Epithelial cell of esophagus (primary cell): ENCODE data around the gene BACE1-AS.

ENCODE experiments used
- DNase-seq: peaks from one replicate; pipeline ENCODE4 v3.0.0; 2010; ENCODE audit warnings: low read depth
- H3K4me3 ChIP-seq: 2 replicates; pipeline ENCODE4 v1.5.1; 2011; ENCODE audit warnings: mild to moderate bottlenecking, low read length, control low read depth
- CTCF ChIP-seq: IDR thresholded peaks from 2 replicates; pipeline ENCODE4 v1.5.1; 2011; ENCODE audit warnings: low read depth, mild to moderate bottlenecking, low read length, control low read depth, inconsistent platforms; ENCODE audit not compliant: insufficient read depth; ENCODE audit errors: missing control alignments

Gene BACE1-AS

GRCh38 chr11:117335399-117335798 is 44.3 kb downstream of the BACE1-AS start:
- no peak for DNase-seq
- H3K4me3 ChIP-seq: no peak overlapping the region
- no peak for TF ChIP-seq CTCF

- DNase-seq: no peak
- no peak for TF ChIP-seq CTCF
- no peak overlapping the region for H3K4me3 ChIP-seq
These were observed 45.9 kb downstream of the BACE1-AS start for GRCh38 chr11:117337076-117337475.
